Measurements from ENCODE around the gene PKNOX1. TPM values are rescaled to one million over a fixed set of nuclear protein-coding genes. Genes with fewer than 3 reads are reported as not detected.
"Not testable (repeated sequence)": the region's sequence is repeated elsewhere in the genome, so short reads cannot be mapped to it uniquely, and the experiment has no call there.

The PKNOX1 gene
- total RNA-seq, 1 donor from 2014 or later, result 18.1 TPM

DNA sequence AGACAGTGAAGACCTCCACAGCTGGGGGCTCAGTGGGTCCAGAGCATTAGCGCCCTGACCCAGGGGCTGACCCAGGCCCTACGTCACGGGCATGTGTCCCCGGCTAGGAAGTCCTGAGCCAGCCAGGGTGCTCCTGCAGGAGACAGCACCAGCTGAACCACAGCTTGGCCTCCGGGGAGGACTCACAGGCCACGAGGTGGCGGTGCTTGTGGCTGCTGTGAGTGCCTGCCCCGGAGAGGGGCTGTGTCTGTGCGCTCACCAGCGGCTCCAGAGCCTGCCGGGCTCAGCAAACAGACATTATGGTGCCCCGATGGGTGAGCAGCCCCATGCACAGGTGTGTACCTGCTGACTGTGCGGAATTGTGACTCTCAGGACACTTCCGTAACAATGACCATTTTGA is 70.2 kb downstream of the PKNOX1 start:
- not testable (repeated sequence) for DNase-seq (ENCODE audit: low spot score)

DNA sequence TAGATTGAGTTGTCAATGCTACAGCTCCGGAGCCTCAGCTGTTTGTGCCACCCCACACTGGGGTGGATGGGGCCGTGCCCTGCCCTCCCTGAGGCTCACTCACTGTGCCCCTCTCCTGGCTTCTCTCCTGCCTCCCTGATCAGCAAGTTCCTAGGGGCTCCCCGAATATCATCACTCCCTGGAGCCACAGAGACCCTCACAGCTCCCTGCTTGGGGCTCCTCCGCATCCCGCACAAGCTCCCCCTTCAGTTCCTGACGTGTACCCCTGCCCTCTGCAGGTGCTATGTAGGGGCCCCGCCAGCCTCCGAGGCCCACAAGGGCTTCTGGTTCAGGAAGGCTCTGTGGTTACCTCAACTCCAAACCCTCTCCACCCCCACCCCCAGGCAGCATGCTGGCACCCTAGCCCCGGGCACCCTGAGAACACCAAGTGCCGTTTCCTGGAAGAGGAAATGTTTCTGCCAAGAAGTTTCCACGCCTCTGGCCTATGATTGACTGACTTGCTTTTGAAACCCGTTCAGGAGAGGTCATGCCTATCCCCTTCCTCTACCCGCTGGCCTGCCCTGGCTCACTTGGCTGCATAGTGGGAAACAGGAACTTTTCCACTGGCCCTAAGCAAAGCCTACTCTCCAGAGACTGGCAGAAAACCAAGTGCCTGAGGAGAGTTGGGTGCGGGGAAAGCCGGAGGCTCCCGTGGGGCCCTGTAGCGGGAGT is 71.0 kb downstream of the PKNOX1 start:
- DNase-seq (ENCODE audit: low spot score), result not testable (repeated sequence)

DNA sequence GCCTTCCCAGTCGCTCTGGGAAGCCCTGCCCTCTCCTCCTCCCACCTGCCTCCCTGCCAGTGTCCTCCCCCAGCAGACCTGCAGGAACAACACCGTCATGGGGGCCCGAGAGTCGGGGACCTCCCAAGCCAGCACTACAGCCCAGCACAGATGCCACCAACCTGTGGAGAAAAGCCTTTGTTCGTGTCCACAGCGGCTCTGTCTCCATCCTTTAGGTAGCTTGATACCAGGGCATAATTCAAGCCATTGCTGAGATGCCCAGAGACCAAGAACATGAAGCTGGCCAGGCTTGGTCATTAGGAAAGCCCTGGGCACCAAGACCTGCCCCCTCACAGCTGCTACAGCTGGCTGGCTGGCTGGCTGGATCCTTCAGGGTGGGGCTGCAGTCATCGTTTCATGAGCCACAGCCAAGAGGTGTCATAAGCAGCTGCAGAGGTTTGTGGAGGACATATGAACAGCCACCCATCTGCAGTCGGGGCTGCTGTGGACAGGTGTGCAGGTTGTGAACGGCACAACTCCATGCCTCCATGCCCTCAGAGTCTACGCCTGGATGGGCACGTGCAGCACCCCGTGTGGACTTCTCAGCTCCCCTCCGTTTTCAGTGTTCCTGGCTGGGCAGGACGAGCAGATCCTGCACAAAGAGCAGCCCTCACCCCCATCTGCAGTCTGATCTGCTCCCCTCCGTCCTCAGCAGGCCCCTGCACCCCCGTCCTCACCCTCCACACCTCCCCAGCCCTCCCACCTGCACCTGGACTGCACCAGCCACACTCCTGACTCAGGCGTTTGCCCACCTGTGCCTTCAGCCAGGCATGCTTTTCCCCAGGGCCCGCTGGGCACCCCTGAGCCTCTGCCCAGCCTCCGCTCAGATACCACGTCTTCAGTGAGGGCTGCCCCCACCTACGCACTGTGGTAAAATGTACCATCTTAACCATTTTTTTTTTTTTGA is 71.8 kb downstream of the PKNOX1 start:
- DNase-seq (ENCODE audit: low spot score), result not testable (repeated sequence)

DNA sequence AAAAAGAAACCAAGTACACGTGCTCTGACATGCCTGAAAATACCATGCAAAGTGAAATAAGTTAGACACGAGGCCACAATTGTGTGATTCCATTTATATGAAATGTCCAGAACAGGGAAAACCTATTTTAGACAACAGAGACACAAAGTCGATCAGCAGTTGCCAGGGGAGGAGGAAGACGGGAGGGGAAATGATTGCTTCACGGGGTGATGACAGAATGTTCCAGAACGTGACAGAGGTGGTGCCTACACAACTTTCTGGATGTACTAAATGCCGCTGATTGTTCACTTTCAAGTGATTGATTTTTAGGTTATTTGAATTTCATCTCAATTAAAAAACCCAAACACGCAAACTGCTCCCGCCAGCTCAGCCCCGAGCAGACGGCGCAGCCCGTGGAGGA is 78.8 kb downstream of the PKNOX1 start:
- DNase-seq (ENCODE audit: low spot score), result not testable (repeated sequence)

DNA sequence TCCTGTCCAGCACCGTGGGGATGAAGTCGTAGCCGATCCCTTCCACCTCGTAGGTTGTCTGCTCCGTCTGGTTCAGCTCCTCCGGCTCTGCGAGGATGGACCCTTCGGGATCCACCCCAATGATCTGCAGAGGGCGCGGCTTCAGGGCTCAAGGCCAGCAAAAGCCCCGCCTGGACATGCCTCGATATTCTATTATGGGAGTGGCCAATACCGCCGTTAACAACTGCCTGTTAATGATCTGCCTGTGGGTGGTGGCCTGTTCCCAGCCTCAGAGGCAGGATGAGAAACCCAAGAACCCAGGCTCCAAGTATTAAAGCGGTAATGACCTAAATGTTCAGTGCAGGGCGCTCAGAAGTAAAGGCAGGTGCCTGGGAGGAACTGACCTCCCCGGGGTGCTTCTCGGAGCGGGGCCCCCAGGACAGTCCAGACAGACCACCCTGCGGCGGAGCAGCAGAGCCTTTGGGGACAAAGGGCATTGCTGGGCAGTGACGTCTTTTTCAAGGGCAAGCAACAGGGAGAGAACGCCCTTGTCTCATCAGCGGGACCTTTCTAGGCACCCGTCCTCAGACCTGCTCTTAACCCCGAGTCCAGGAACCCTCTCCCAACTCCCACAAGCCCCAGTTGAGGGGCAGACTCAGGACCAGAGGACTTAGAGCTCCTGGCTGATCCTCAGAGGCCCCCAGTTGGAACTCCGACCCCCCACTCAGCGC is 88.7 kb downstream of the PKNOX1 start:
- DNase-seq (ENCODE audit: low spot score), result not testable (repeated sequence)

DNA sequence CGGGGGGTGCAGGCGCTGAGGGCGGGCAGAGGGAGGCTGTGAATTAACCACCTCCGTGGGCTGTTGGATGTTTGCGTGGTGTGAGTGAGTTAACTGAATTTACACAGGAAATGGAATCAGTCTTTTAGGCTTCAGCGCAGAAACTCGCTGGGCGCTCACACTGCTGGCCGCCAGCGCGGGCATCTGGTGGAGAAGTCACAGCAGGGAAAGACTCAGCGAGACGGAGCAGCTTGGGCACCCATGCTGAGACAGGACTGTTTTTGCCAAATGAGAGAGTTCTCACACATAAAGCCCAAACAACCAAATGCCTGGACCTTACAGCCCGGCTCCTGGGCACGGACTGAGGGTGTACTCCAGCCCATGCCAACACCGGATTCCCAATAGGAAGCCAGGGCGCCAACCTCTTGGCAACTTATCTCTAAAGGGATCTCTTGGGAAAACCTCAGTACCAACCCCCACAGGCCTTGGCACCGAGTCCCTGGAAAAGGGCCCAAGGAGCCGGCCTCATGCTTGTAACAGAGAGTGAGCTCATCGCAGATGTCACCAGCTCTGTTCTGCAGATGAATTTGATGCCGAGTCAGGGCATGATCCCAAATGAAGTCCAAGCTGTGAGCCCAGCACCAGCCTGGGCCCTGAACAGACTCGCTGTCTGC is 90.0 kb downstream of the PKNOX1 start:
- DNase-seq (ENCODE audit: low spot score), result not testable (repeated sequence)

DNA sequence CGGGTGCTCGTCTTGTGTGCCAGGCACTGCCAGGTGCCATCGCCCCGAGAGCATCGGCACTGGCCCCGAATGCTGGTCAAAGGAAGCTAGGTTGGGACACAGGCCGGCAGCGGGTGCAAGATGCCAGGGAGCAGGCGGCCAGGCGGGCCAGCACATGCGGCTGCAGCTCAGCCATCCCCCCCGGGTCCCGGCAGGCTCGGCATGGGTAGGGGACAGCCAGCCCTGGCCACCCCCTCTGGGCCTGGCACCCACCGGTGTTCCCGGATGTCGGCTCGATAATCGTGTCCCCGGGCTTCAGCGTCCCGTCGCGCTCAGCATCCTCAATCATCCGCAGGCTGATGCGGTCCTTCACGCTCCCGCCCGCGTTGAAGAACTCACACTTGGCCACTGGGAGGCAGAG is 91.6 kb downstream of the PKNOX1 start:
- not testable (repeated sequence) for DNase-seq (ENCODE audit: low spot score)

DNA sequence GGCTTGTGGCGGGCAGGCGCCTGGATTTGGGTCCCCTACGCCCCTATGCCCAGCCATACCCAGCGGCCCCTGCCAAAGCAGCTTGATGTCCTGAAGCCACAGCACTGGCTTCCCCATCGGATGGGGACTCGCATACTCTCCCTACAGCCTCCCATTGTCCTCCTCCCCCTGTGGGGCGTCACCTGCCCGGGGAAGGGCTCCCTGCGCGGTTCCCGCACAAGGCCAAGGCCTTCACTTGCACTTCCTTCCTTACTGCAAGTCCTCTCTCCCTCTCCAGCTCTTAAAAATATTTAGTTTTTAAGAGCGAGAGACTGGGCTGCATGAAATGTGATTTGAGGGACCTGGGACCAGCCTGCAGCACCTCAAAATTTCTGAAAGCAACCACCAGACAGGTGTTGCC is 92.3 kb downstream of the PKNOX1 start:
- DNase-seq (ENCODE audit: low spot score), result not testable (repeated sequence)

DNA sequence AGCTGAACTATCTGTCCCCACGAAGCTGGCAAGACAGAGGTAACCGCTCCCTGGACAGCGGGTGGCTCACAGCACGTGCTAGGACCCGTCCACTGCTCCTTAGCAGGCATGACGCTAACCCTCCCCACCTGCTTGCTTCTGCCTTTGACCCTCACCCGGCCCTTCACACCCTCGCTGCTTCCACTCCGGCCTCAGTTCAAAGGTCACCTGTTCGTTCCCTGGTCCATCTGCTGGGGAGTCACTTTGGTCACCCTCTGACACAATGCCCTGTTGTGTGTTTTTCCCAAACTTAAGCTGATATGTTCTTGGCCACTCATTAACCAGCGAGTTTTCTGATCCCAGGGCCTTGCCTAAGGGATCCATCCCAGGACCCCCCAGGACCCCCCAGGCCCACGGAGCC is 93.7 kb downstream of the PKNOX1 start:
- not testable (repeated sequence) for DNase-seq (ENCODE audit: low spot score)

DNA sequence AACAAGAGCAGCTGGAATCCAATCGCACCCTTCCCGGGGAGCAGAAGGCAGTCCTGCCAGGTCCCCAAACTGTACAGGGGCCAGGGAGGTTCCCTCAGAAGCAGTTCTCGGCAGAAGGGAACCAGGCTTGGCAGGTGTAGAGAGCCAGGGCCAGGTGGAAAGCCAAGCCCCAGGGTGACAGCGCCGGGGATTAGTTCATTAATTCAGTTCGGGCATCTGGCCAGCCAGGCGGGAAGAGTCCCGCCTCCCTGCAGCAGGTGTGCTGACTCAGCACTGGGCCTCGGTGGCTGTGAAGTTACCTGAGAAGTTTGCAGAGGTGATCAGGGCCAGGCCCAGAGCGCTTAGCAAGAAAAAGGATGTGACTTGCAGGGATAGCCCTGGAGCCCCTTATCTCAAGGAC is 95.3 kb downstream of the PKNOX1 start:
- not testable (repeated sequence) for DNase-seq (ENCODE audit: low spot score)

DNA sequence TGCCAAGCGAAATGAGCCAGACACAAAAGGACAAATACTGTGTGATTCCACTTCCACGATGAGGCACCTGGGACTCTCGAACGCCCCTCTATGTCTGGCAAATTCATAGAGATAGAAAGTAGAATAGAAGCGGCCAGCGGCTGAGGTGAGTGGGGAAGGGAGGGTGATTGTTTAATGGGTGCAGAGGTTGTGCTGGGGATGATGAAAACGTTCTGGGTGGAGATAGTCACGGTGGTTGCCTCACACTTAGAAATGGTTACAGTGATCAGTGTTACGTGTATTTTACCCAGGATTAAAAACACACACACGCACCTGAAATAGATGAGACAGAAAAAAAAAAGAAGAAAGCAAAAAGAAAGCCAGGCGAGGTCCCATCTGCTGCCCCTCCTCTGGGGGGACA is 98.4 kb downstream of the PKNOX1 start:
- DNase-seq (ENCODE audit: low spot score), result not testable (repeated sequence)

DNA sequence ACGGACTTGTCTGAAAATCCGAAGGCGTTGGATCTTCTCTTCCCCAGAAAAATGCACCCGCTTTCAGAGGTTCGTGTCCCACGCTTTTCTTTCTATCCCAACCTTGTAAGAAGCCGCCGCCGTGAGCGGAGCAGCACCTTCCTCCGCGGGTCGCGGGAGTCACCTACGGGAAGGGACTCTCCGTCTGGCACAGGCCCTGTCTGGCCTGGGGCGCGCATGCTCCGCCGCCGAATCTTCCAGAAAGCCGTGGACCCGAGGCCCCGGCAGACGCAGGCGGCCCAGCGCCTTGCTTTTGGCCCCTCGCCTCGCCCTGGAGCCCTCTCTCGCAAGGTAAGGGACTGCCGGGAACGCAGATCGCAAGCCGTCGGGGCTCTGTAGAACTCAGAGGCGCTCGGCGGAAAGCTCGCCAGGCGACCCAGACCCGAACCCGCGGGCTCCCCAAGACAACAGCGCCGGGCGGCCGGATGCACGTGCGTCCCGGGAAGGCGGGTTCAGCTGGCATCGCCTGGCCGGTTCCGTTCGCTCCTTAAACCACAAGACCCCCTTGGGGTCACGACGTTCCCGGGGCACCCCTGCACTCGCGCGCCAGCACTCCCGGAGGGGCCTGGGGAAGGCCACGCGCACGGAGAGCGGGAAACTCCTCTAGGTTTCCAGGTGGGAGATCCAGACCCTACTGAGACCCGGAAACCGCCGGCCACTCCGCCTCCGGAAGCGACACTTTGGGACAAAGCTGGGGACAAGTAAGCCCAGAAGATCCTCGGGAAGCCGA is 100.2 kb downstream of the PKNOX1 start:
- not testable (repeated sequence) for DNase-seq (ENCODE audit: low spot score)

DNA sequence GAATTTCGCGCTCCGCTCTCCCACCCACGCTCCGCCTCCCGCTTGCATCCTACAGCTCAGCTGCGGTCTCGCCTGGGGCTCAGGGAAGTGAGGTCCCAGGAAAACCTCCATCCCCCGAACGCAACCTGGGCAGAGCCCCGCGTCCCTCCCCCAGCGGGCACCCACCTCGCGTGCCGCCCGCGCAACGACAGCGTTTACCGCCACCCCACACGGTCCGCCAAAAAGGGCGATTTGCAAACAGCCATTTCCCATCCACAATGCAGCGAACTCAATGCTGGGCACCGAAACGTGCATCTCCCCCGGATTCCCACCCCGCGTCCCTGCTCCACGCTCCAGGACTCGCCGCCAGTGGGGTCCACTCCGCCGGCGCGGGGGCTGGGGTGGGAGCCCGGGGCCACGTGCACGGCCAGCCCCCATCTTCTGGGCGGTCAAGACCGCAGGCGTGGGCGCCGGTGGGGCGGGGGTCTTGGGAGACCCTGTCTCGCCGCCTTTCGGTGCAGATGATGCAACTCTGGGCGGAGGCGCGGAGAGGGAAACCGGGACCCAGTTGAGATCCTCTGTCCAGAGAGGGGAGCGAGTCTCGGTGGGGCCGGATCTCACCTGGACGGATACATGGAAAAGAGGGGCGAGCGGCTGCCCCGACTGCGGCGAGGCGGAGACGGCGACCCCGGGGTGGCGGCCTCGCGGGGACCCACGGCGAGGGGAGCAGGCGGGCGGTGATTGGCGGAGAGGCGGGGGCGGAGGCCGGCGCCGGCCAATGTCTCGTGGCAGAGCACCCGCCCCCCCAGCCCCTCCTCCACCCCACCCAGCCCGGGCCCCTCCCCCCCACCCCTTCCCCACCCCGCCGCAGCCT is 101.0 kb downstream of the PKNOX1 start, which contains the start of gene CBS:
TSS of gene CBS (minus strand) at position 666 of the 853 bp plus-strand sequence. CDS start 3,642 bp downstream, outside the sequence.
- not testable (repeated sequence) for DNase-seq (ENCODE audit: low spot score)

DNA sequence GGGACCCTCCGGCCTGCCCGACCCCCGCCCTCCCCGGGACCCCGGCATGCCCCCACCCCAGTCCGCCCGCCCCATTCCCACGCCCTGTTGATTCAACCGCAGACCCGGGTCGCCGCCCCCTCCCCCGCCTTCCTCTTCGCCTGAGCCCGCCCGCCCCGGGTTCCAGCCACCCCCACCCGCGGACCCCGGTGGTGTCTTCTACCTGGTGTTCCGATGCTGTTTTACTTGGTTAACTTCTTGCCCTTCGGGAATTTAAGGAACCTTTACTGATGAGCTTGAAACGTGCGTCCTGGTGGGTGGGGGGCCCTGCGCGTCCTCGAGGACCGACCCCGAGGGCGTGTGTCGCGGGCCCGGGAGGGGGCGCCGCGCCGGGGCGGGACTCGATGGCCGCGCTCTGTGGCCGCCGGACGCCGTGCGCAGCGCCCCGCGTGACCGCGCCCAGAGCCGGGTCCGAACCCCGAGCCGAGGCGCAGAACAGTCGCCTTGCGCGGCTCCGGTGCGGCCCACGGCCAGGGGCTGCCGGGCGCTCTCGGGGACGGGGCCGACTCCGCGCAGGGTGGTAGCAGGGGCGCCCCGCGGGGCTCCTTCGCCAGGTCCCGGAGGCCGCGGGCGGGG is 101.8 kb downstream of the PKNOX1 start:
- not testable (repeated sequence) for DNase-seq (ENCODE audit: low spot score)

DNA sequence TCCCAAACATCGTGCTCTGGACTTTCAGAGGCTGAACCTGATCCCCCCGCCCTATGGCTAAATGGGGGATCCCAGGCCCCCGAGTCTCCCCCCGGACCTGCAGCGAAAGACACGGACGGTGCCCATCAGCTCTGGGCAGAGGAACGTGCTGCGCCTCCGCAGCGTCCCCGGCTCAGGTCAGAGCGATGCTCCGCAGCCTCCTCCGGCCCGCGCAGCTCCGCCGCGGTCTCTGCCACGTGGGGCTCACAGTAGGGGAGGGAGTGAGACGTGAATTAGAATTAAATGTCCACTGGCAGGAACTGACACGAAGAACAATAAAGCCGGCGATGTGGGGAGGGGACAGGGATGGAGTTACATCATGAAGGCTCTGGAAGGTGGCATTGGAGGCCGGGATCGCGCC is 102.3 kb downstream of the PKNOX1 start:
- not testable (repeated sequence) for DNase-seq (ENCODE audit: low spot score)

DNA sequence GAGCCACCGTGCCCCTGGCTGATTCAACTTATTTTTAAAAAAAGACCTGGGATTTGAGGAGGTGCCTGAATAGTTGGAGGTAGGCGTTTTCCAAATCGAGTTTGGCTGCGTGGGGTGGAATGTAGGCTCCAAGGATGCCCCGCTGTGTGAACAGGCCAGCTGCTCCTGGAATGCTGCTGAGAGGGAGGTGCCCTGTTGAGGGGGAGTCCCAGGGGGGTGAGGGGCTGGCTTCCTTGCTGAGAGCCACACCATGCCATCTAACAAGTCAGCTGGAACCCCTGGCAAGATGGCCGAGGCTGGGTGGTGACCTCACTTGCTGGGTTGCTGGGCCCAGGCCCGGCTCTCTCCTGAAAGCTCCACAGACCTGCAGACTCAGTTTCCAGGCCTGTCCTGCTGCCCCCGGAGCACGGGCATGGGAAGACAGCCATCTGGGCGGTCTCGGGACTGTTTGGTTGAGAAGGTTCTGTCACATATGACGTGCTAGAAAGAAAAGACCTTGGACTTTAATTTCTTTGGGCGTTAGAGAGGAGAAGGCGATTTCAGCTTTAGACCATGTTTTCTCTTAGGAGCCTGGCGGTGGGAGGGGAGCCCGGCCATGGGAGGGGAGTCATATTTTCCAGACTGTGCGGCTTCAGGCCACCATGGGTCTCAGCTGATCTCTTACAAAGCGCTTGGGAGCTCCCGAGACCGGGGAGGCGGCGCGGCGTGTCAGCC is 108.4 kb downstream of the PKNOX1 start:
- not testable (repeated sequence) for DNase-seq (ENCODE audit: low spot score)
